ENCODE data around the gene KL.

DNA sequence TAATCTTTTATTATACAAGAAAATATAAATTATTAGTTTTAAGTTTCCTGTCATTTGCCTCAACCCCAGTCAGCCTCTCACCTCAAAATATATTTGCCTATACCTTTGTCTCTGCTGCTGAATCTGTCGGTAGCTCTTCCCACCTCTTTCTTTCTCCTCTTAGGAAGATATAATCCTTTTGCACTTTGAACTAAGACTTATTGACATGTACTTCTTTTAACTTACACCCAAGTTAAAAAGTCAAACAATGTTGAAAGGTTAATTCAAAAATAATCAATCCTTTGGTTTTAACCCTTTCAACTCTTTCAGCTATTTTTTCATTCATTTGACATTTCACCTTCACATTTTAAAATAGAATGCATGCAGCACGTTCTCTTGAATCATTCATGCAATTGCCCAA, 9.0 kb upstream of the KL start:
- TF ChIP-seq CTCF (IDR thresholded peaks at IDR 0.05): no peak
- TF ChIP-seq POLR2A (IDR thresholded peaks at IDR 0.05): no peak

Measured in adrenal gland (tissue), 5 donors.